Lower leg skin (tissue), 4 donors: ENCODE results near the gene AREG. TPM values are rescaled to one million over a fixed set of nuclear protein-coding genes. Genes with fewer than 3 reads are reported as not detected.

Experiments
- DNase-seq, 2 donors: peaks; one replicate each; pipeline ENCODE4 v3.0.0-alpha.2; 2019; ENCODE audit warnings: low spot score in 2 of 2
- H3K4me3 ChIP-seq: fragments of 200-600 bp; sonication (generic); 2 replicates; pipeline ENCODE4 v1.5.1; 2017; ENCODE audit warnings: mild to moderate bottlenecking, low read depth; ENCODE audit not compliant: poor library complexity, severe bottlenecking
- POLR2A ChIP-seq, 2 donors: fragments of 450-650 bp; IDR thresholded peaks; one replicate each; pipeline ENCODE4 v1.6.1; 2016 to 2017; ENCODE audit warnings: antibody characterized with exemption in 2 of 2, mild to moderate bottlenecking in 1 of 2, moderate library complexity in 1 of 2
- WGBS, 2 donors: methylation state at CpG; one replicate each; pipeline ENCODE4 v1.1.5; 2018; 5-methylcytosine and 5-hydroxymethylcytosine counted together
- intact Hi-C: fragments of 100-400 bp; cut with DNase I; formaldehyde crosslinking; loops from one replicate; pipeline ENCODE4 v1.15.0; 2023; ENCODE audit warnings: low total_unique reads
- total RNA-seq, 4 donors: library from RNA; depleted of rRNA; stranded (reverse); fragments of >200 nt; gene quantifications; one replicate each; pipeline ENCODE4 v1.1.0, GENCODE V29; 2016
- TF ChIP-seq, protein P1 (sequence below), 3 donors: fragments of 450-650 bp; IDR thresholded peaks; one replicate each; pipeline ENCODE4 v1.5.1; 2016; ENCODE audit warnings: antibody characterized with exemption in 3 of 3, mild to moderate bottlenecking in 3 of 3, moderate library complexity in 2 of 3

Gene AREG
- total RNA-seq, 4 donors from 2014 or later, result 7.4 to 15.2 (median 11.6) TPM

DNA sequence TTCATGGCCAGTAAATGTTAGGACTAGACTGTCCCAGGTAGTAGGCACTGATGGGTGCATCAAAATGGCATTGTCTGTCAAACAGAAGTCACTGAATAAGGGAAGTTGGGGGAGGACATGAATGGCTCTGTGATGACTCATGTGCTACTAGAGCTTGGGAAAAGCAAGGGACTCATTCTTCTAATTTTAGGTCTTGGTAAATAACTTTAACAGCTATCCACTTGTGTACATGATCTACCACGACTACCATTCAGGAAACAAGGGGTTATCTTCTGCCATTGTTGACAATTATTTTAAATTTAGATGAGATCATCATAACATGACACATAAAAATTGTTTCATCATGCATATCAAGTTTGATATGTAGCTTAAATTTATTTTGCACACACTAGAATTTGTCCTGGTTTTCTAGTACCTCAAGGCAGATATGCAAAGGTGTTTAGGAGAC, 6.3 kb downstream of the AREG start:
- intact Hi-C loops, result no loop called here
- no peak overlapping the region for H3K4me3 ChIP-seq
- 55% methylated on average over 1 of the region's 1 CpG for WGBS, 2 donors
- TF ChIP-seq, protein P1, sequence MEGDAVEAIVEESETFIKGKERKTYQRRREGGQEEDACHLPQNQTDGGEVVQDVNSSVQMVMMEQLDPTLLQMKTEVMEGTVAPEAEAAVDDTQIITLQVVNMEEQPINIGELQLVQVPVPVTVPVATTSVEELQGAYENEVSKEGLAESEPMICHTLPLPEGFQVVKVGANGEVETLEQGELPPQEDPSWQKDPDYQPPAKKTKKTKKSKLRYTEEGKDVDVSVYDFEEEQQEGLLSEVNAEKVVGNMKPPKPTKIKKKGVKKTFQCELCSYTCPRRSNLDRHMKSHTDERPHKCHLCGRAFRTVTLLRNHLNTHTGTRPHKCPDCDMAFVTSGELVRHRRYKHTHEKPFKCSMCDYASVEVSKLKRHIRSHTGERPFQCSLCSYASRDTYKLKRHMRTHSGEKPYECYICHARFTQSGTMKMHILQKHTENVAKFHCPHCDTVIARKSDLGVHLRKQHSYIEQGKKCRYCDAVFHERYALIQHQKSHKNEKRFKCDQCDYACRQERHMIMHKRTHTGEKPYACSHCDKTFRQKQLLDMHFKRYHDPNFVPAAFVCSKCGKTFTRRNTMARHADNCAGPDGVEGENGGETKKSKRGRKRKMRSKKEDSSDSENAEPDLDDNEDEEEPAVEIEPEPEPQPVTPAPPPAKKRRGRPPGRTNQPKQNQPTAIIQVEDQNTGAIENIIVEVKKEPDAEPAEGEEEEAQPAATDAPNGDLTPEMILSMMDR (IDR thresholded peaks at IDR 0.05), result no peak
- TF ChIP-seq POLR2A (IDR thresholded peaks at IDR 0.05), result no peak
- no peak for DNase-seq

DNA sequence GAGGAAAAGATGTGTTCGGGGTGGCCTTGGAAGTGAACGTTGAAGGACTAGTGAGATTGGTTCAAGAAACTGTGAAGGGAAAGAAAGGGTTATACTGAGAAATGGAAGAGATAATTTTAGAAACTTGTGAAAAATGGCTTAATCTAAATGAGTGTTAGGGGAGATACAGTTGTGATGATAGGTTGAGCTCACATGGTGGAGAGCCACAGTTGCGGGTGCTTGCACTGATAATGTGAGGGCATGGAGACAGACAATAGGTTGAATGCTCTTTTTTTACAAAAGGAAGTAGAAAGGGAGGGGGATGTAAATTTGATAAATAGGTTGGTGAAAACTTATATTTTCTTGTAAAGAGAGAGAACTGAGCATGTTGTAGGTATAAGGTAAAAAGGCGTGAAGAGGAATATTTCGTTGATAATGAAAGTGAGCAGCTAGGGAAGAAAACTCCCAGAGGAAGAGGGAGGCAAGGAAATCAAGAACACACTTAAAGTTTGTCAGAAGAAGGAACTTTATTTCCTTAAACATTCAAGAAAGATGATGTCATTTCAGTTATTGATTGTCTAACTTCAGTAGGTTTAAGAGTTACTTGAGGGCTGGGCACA, 8.2 kb downstream of the AREG start:
- no peak for TF ChIP-seq POLR2A (IDR thresholded peaks at IDR 0.05)
- TF ChIP-seq, protein P1 (IDR thresholded peaks at IDR 0.05), result no peak
- DNase-seq, result no peak
- H3K4me3 ChIP-seq, result no peak overlapping the region
- WGBS, 2 donors, result 88 to 89% methylated on average over 5 of the region's 5 CpGs
- intact Hi-C loops, result no loop called here

DNA sequence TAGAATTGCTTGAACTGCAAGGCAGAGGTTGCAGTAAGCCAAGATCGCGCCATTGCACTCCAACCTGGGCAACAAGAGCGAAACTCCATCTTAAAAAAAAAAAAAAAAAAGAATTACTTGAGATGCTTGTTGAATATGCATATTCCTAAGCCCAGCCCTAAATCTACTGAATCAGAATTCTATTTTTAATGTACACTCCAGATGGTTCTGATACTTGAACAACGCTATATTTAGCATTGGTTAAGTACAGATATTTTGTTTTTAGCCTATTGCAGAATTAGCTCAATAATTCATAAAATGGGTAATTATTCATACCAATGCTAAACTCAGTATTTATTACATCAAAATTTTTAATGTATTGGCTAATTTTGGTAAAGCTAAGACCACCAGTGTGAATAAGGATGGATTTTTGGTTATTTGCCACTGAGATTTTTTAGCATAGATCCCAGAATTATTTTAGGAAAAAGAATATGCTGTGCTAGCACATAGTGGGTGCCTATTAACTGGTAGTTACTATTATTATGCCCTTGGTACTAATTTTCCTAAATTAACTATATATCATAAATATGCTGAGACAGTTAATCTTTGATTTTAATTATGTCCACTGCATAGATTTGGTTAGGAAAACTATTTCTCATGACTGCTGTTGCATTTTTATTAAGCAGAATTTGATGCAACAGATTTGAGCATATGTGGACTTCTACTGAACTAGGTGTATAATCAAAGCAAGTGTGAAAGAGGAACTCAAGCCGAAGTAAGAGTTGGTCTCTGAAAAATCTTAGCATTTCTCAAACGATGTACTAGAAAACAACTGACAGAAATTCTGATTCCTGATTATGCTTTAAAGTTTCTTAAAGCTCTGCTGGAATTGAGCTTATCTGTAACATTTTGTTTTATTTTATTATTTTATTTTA, 9.2 kb downstream of the AREG start:
- DNase-seq, result no peak
- WGBS, 2 donors, result 90 to 92% methylated on average over 6 of the region's 6 CpGs
- no peak overlapping the region for H3K4me3 ChIP-seq
- intact Hi-C loops, result no loop called here
- TF ChIP-seq, protein P1 (IDR thresholded peaks at IDR 0.05), result no peak
- TF ChIP-seq POLR2A (IDR thresholded peaks at IDR 0.05), result no peak

DNA sequence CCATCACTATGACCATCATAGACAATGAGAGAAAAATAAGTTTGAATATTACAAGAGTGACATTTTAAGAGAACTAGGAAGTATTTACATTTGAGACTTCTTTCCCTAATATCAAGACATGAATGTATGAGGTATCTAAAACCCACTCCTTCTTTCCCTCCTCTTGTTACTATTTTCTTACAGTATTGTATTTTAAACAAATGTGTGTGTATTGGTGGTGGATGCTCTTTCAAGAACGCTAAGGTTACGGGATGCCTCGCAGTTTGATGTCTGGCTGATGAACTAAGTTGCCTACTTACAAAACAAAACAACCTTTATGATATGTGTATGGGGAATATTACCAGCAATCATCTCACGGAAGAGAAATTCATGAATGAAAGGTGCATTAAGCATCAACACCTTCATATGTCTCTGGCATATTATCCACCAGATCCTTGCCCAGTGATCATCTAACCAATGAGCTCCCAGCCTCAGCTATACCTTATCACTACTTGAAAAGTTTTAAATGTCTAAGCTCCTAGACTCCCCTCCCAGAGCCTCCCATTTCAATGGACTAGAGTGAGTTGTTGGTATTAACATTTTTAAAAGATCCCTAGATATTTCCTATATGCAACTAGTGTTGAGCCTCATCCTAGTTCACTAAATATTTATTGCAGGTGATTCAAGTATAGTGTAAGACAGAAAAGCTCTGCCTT, 10.6 kb downstream of the AREG start:
- no peak for DNase-seq
- intact Hi-C loops, result no loop called here
- TF ChIP-seq POLR2A (IDR thresholded peaks at IDR 0.05), result no peak
- TF ChIP-seq, protein P1 (IDR thresholded peaks at IDR 0.05), result no peak
- 95 to 96% methylated on average over 4 of the region's 4 CpGs for WGBS, 2 donors
- no peak overlapping the region for H3K4me3 ChIP-seq

DNA sequence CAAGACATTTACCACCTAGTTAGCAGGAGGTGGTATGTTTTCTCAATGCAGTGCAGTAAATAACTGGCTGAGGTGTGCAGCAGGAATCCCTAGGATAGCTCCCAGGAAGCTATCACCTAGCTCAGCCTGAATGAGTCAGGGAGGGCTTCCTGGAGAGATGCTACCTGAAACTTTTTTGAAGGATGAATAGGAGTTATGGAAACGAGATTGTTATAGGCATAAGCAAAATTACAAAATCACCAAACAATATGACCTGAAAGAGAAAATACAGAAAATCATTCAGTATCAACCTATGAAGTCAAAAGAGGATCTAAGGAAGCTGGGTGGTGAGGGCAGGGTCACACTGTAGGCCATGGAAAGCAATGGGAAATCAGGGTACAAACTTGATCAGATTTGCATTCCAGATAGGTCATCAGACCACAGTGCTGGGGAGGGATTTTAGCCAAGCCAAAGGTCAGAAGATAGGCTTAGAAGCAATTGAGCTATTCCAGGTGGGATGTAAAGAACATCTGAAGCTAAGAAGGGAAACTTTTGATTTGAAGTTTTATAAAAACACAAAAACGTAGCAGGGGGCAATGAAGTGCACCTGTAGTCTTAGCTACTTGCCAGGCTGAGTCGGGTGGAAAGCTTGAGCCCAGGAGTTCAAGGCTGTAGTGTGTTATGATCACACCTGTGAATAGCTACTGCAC, 11.3 kb downstream of the AREG start:
- H3K4me3 ChIP-seq, result no peak overlapping the region
- WGBS, 2 donors, result 59 to 68% methylated on average over 3 of the region's 3 CpGs
- DNase-seq, result no peak
- intact Hi-C loops, result no loop called here
- no peak for TF ChIP-seq POLR2A (IDR thresholded peaks at IDR 0.05)
- TF ChIP-seq, protein P1 (IDR thresholded peaks at IDR 0.05), result no peak
